ENCODE results near the gene PTGIR. TPM values are rescaled to one million over a fixed set of nuclear protein-coding genes. Genes with fewer than 3 reads are reported as not detected.

PTGIR gene
- polyA plus RNA-seq, 2 of the 4 experiments (the other 2 are of a cell fraction): 0.06 TPM; not detected in 1

GRCh38 chr19:46615966-46616365 lies 8.9 kb downstream of the PTGIR start:
- Histone ChIP-seq H3K27ac (no peak overlapping the region), H3K4me3 (no peak overlapping the region), H3K4me2 (no peak overlapping the region), H3K9me3 (no peaks in the 10 kb centered on the region), H3K4me1 (0 out of 3 replicates have a peak, but pooled peaks cover 8% of the 10 kb centered on the region)
- FAIRE-seq (no peak), DNase-seq (ENCODE audit: low read depth in 1 of 2, low spot score in 1 of 2) (no peak), ATAC-seq (no peak)
- TF ChIP-seq, protein P1, sequence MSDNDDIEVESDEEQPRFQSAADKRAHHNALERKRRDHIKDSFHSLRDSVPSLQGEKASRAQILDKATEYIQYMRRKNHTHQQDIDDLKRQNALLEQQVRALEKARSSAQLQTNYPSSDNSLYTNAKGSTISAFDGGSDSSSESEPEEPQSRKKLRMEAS (IDR thresholded peaks at IDR 0.05): no peak
- TF ChIP-seq RCOR1 (IDR thresholded peaks at IDR 0.05; ENCODE audit: low read depth, low read length) (no peak), HMGXB4 (CRISPR knock-in tag; IDR thresholded peaks at IDR 0.05; ENCODE audit: borderline replicate concordance) (no peak), RARB (CRISPR knock-in tag; IDR thresholded peaks at IDR 0.05) (no peak)
- 56% methylated on average over 10 of the region's 10 CpGs for WGBS (ENCODE audit: missing lambda C conversion rate)
- ChIA-PET CTCF (interaction anchor here (0.7 to 34.1 kb wide), 16 partner anchors 8 to 307 kb away, joined by 3 to 737 read pairs (median 5); partner anchors contain the start of genes CALM3, DACT3, GNG8 and PTGIR), POLR2A (no interaction called here)

DNA sequence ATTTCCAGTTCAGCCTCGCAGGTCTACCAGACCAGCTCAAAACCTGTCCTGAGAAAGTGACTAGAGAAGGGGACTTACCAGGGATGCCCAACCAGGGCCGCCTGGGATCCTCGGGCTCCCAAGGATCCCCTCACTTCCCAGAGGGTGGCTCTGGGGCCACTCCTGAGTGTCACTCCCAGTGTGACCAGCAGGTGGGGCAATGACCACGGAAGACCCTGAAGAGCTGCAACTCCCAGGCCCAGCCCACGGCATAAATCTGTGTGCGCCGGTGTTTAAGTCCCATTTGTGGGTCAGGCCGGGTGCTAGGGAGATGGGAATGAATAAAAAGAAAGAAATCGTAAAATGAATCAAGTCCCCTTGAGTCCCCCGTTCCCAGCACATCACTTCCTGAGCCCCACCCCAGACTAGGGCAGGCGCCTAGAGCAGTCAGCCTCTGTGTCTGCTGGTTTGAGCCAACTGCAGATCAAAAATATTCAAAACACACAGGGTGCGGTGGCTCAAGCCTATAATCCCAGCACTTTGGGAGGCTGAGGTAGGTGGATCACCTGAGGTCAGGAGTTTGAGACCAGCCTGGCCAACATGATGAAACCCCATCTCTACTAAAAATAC lies 10.7 kb downstream of the PTGIR start:
- Histone ChIP-seq H3K9me3 (no peaks in the 10 kb centered on the region), H3K4me2 (peak overlapping the region; percentile 64), H3K4me1 (0 out of 3 replicates have a peak, but pooled peaks cover 8% of the 10 kb centered on the region), H3K4me3 (no peak overlapping the region), H3K27ac (peak overlapping the region; percentile 18 to 52; a peak in 2 of 6 replicates)
- ChIA-PET POLR2A (interaction anchor here (1.0 kb wide), 2 partner anchors 14 to 47 kb away, joined by 4 to 5 read pairs; partner anchors contain the start of gene DACT3), CTCF (interaction anchor here (0.7 to 34.1 kb wide), 43 partner anchors 7 to 378 kb away, joined by 3 to 737 read pairs (median 5); partner anchors contain the start of genes CALM3, DACT3, GNG8 and PTGIR)
- 13% methylated on average over 12 of the region's 12 CpGs for whole genome bisulfite sequencing (ENCODE audit: missing lambda C conversion rate)
- DNase-seq (ENCODE audit: low read depth in 1 of 2, low spot score in 1 of 2) (peak; percentile 86 to 97), ATAC-seq (peak; percentile 80 to 92), FAIRE-seq (peak; percentile 18)
- TF ChIP-seq ELK1 (IDR thresholded peaks at IDR 0.05; ENCODE audit: low read depth, low read length): no peak
- TF ChIP-seq RAD21 (conservative IDR thresholded peaks at IDR 0.05 in 1 of 2, IDR thresholded peaks at IDR 0.05 in 1 of 2): peak; percentile 79 to 84
- no peak for TF ChIP-seq HES2 (IDR thresholded peaks at IDR 0.05)
- peak; percentile 91 for TF ChIP-seq CTCF (IDR thresholded peaks at IDR 0.05)
- peak; percentile 85 for TF ChIP-seq SMC3 (IDR thresholded peaks at IDR 0.05)

GRCh38 chr19:46613525-46613924 lies 11.4 kb downstream of the PTGIR start:
- Histone ChIP-seq H3K4me2 (no peak overlapping the region), H3K4me3 (no peak overlapping the region), H3K27ac (no peak overlapping the region), H3K9me3 (no peaks in the 10 kb centered on the region), H3K4me1 (0 out of 3 replicates have a peak, but pooled peaks cover 8% of the 10 kb centered on the region)
- ChIA-PET POLR2A (interaction anchor here (1.0 kb wide), 2 partner anchors 13 to 48 kb away, joined by 4 to 5 read pairs; partner anchors contain the start of gene DACT3), CTCF (interaction anchor here (0.7 to 34.1 kb wide), 36 partner anchors 6 to 227 kb away, joined by 3 to 737 read pairs (median 6); partner anchors contain the start of genes CALM3, DACT3, GNG8 and PTGIR)
- no peak for DNase-seq (ENCODE audit: low read depth in 1 of 2, low spot score in 1 of 2)
- FAIRE-seq: no peak
- 84% methylated on average over 22 of the region's 22 CpGs for WGBS (ENCODE audit: missing lambda C conversion rate)
- ATAC-seq: no peak
- TF ChIP-seq TP53 (CRISPR knock-in tag; IDR thresholded peaks at IDR 0.05): no peak
- no peak for TF ChIP-seq JUN (IDR thresholded peaks at IDR 0.05)
- no peak for TF ChIP-seq KDM1A (IDR thresholded peaks at IDR 0.05; ENCODE audit: low read depth)
- TF ChIP-seq EP300 (IDR thresholded peaks at IDR 0.05): no peak
- TF ChIP-seq HES2 (IDR thresholded peaks at IDR 0.05): no peak
- TF ChIP-seq REST (IDR thresholded peaks at IDR 0.05): no peak
- TF ChIP-seq HOXA7 (CRISPR knock-in tag; IDR thresholded peaks at IDR 0.05): no peak
- TF ChIP-seq HMGXB4 (CRISPR knock-in tag; IDR thresholded peaks at IDR 0.05; ENCODE audit: borderline replicate concordance): no peak
- no peak for TF ChIP-seq ELK1 (IDR thresholded peaks at IDR 0.05; ENCODE audit: low read depth, low read length)
- no peak for TF ChIP-seq ZC3H11A (IDR thresholded peaks at IDR 0.05)

Data from A549 (cell line).